T-cell (primary cell): ENCODE results near the gene GRIP2. TPM values are rescaled to one million over a fixed set of nuclear protein-coding genes. Genes with fewer than 3 reads are reported as not detected.

Source experiments
- ATAC-seq, 4 experiments: fragments of 200-7000 bp in 3 of 4; fragments of 150-1000 bp in 1 of 4; cut with Tn5 transposase; replicated peaks in 1 of 4; 1 replicate in 3 of 4; 2 replicates in 1 of 4; pipeline ENCODE4 v1.10.0; 2021; ENCODE audit warnings: moderate library complexity in 3 of 4, mild to moderate bottlenecking in 2 of 4, moderate number of reproducible peaks in 1 of 4
- CTCF ChIA-PET, 2 donors: fragments of 300-600 bp; sonication (Branson Sonifier 250); formaldehyde crosslinking; loops; one replicate each; lab custom pipeline; 2022; ENCODE audit warnings: antibody characterized with exemption in 2 of 2; lab: Charles Lee
- POLR2A ChIA-PET, 2 donors: fragments of 300-600 bp; sonication (Branson Sonifier 250); formaldehyde crosslinking; loops; one replicate each; lab custom pipeline; 2022; ENCODE audit warnings: antibody characterized with exemption in 2 of 2; lab: Charles Lee
- DNase-seq, 35 experiments: peaks; one replicate each; pipeline versions ENCODE4 v3.0.0 to v3.0.0-alpha.2; 2013 to 2023
- H3K27ac ChIP-seq: one replicate; pipeline ENCODE4 v1.5.1; 2013; ENCODE audit warnings: low read length
- H3K27me3 ChIP-seq, 2 experiments: replicated peaks in 1 of 2; 1 replicate in 1 of 2; 2 replicates in 1 of 2; pipeline versions ENCODE4 v1.6.1 to v1.7.0; 2013; ENCODE audit warnings: low read length in 1 of 2, mixed read lengths in 1 of 2; ENCODE audit not compliant: control insufficient read depth in 2 of 2, insufficient read depth in 2 of 2; ENCODE audit errors: extremely low read depth in 1 of 2
- H3K36me3 ChIP-seq, 2 donors: 1 replicate in 1 of 2; 2 replicates in 1 of 2; pipeline versions ENCODE4 v1.6.1 to v1.7.0; 2013; ENCODE audit warnings: low read length in 1 of 2; ENCODE audit not compliant: control insufficient read depth in 2 of 2, insufficient read depth in 1 of 2; ENCODE audit errors: extremely low read depth in 1 of 2
- H3K4me1 ChIP-seq, 2 experiments: 1 replicate in 1 of 2; 2 replicates in 1 of 2; pipeline versions ENCODE4 v1.6.1 to v1.7.0; 2013; ENCODE audit warnings: low read length in 2 of 2, mixed read lengths in 1 of 2; ENCODE audit not compliant: insufficient read depth in 2 of 2, control insufficient read depth in 1 of 2; ENCODE audit errors: extremely low read depth in 1 of 2
- H3K4me3 ChIP-seq, 2 donors: 1 replicate in 1 of 2; 2 replicates in 1 of 2; pipeline versions ENCODE4 v1.5.1 to v1.7.0; 2013; ENCODE audit warnings: mild to moderate bottlenecking in 2 of 2, low read length in 1 of 2, moderate library complexity in 1 of 2; ENCODE audit not compliant: control insufficient read depth in 1 of 2; ENCODE audit errors: extremely low read depth in 1 of 2
- H3K9me3 ChIP-seq: 2 replicates; pipeline ENCODE4 v1.7.0; 2013
- H3K27ac Mint-ChIP-seq, 2 donors: one replicate each; pipeline ENCODE4 v1.8.0; 2020 to 2021; ENCODE audit warnings: mild to moderate bottlenecking in 2 of 2, mixed read lengths in 2 of 2
- H3K27me3 Mint-ChIP-seq, 2 donors: one replicate each; pipeline ENCODE4 v1.8.0; 2021 to 2022; ENCODE audit warnings: mixed read lengths in 2 of 2
- H3K36me3 Mint-ChIP-seq: one replicate; pipeline ENCODE4 v1.8.0; 2021; ENCODE audit warnings: mixed read lengths
- H3K4me1 Mint-ChIP-seq, 3 donors: one replicate each; pipeline ENCODE4 v1.8.0; 2020 to 2022; ENCODE audit warnings: mixed read lengths in 3 of 3, mild to moderate bottlenecking in 1 of 3
- H3K4me3 Mint-ChIP-seq, 3 donors: one replicate each; pipeline ENCODE4 v1.8.0; 2020 to 2022; ENCODE audit warnings: mild to moderate bottlenecking in 3 of 3, mixed read lengths in 3 of 3, moderate library complexity in 3 of 3
- H3K9me3 Mint-ChIP-seq, 3 donors: one replicate each; pipeline ENCODE4 v1.8.0; 2020 to 2022; ENCODE audit warnings: mixed read lengths in 3 of 3
- WGBS: methylation state at CpG from one replicate; pipeline ENCODE4 v1.1.5; 2013; ENCODE audit warnings: missing lambda C conversion rate; ENCODE audit not compliant: insufficient coverage; 5-methylcytosine and 5-hydroxymethylcytosine counted together
- total RNA-seq, 35 experiments: library from RNA in 6 of 35; stranded (reverse) in 6 of 35; fragments of 120-200 nt in 1 of 35; gene quantifications; one replicate each; pipeline versions ENCODE4 v1.2.1 to v1.2.4 and lab custom pipeline; 2013 to 2026

The GRIP2 gene
- total RNA-seq, 5 donors from 2014 or later (not counting 1 experiment from before 2014, with no cell fraction given), result 0.20 TPM; not detected in 4

DNA sequence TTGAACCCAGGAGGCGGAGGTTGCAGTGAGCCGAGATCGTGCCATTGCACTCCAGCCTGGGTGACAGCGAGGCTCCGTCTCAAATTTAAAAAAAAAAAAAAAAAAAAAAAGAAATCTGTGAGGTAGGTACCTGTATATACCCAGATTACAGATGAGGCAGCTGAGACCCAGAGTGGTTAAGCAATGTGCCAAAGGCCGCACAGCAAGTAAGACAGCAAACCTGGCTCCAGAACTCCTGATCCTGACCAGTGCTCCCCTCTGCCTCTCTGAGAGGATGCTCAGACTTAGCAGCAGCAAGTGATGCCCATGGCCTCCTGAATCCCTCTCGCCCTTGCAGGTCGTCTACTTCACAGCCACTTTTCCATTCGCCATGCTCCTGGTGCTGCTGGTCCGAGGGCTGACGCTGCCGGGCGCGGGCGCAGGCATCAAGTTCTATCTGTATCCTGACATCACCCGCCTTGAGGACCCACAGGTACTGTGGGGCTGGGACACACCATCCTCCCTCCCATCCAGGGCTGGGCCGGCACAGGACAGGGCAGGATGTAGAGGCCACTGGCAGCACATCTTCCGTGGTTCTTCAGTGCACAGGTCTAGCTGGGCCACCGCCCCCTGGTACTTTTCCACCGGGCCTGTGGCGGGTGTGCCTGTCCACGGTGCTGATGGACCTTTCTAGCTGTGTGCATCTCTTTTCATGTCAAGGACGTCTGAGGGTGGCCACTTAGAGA, 73.8 kb downstream of the GRIP2 start:
- no peak overlapping the region for H3K4me3 ChIP-seq
- Mint-ChIP-seq H3K36me3 (peaks cover 29% of the 10 kb centered on the region), H3K9me3 (no peaks in the 10 kb centered on the region), H3K4me3 (no peak overlapping the region), H3K27ac (no peak overlapping the region), H3K27me3 (no peaks in the 10 kb centered on the region), H3K4me1 (no peaks in the 10 kb centered on the region)
- H3K36me3 ChIP-seq, result peaks cover 25 to 75% of the 10 kb centered on the region in 2 donors
- DNase-seq (no peak), ATAC-seq (no peak)
- 93% methylated on average over 16 of the region's 23 CpGs for WGBS
- H3K27me3 ChIP-seq, result no peaks in the 10 kb centered on the region
- ChIA-PET POLR2A (no interaction called here), CTCF (interaction anchor here (0.7 to 3.6 kb wide), 11 partner anchors 10 to 1662 kb away, joined by 3 to 14 read pairs (median 7); no protein-coding TSS in a partner anchor)
- no peak overlapping the region for H3K27ac ChIP-seq
- no peaks in the 10 kb centered on the region for H3K9me3 ChIP-seq
- H3K4me1 ChIP-seq, result no peaks in the 10 kb centered on the region

- ChIA-PET POLR2A (no interaction called here), CTCF (interaction anchor here (0.7 to 3.6 kb wide), 5 partner anchors 173 to 1661 kb away, joined by 3 to 14 read pairs (median 9); no protein-coding TSS in a partner anchor)
- H3K9me3 Mint-ChIP-seq, result no peaks in the 10 kb centered on the region
- Histone ChIP-seq H3K36me3 (peaks cover 25 to 77% of the 10 kb centered on the region in 2 donors), H3K9me3 (no peaks in the 10 kb centered on the region), H3K4me1 (no peaks in the 10 kb centered on the region), H3K27me3 (no peaks in the 10 kb centered on the region), H3K4me3 (no peak overlapping the region), H3K27ac (no peak overlapping the region)
- DNase-seq, result no peak
- H3K4me3 Mint-ChIP-seq, result no peak overlapping the region
- no peaks in the 10 kb centered on the region for H3K4me1 Mint-ChIP-seq
- H3K27me3 Mint-ChIP-seq, result no peaks in the 10 kb centered on the region
- WGBS, result no CpG with 5 or more reads among the region's 3 CpGs
- no peak for ATAC-seq
- peaks cover 31% of the 10 kb centered on the region for H3K36me3 Mint-ChIP-seq
- H3K27ac Mint-ChIP-seq, result no peak overlapping the region
These were observed 74.7 kb downstream of the GRIP2 start for GRCh38 chr3:14465425-14465824.

GRCh38 chr3:14464521-14464920, 75.6 kb downstream of the GRIP2 start:
- no peak overlapping the region for H3K27ac ChIP-seq
- ATAC-seq (no peak), DNase-seq (no peak)
- Mint-ChIP-seq H3K27ac (no peak overlapping the region), H3K9me3 (no peaks in the 10 kb centered on the region), H3K27me3 (no peaks in the 10 kb centered on the region), H3K4me1 (peaks cover 0 to 4% (median 0%) of the 10 kb centered on the region in 3 donors), H3K4me3 (no peak overlapping the region), H3K36me3 (peaks cover 36% of the 10 kb centered on the region)
- H3K4me1 ChIP-seq, result no peaks in the 10 kb centered on the region
- no peaks in the 10 kb centered on the region for H3K9me3 ChIP-seq
- 100% methylated on average over 3 of the region's 4 CpGs for WGBS
- POLR2A ChIA-PET, result no interaction called here
- CTCF ChIA-PET, result no interaction called here
- H3K36me3 ChIP-seq, result peaks cover 25 to 82% of the 10 kb centered on the region in 2 donors
- no peaks in the 10 kb centered on the region for H3K27me3 ChIP-seq
- H3K4me3 ChIP-seq, result no peak overlapping the region

GRCh38 chr3:14464141-14464465, 76.0 kb downstream of the GRIP2 start:
- H3K4me1 Mint-ChIP-seq, result peaks cover 0 to 4% (median 0%) of the 10 kb centered on the region in 3 donors
- no peaks in the 10 kb centered on the region for H3K27me3 ChIP-seq
- ATAC-seq (no peak), DNase-seq (no peak)
- no peak overlapping the region for H3K27ac Mint-ChIP-seq
- H3K4me1 ChIP-seq, result no peaks in the 10 kb centered on the region
- H3K9me3 Mint-ChIP-seq, result no peaks in the 10 kb centered on the region
- no peak overlapping the region for H3K4me3 ChIP-seq
- H3K4me3 Mint-ChIP-seq, result no peak overlapping the region
- H3K36me3 Mint-ChIP-seq, result peaks cover 36% of the 10 kb centered on the region
- POLR2A ChIA-PET, result no interaction called here
- peaks cover 25 to 81% of the 10 kb centered on the region in 2 donors for H3K36me3 ChIP-seq
- CTCF ChIA-PET, result no interaction called here
- WGBS, result 75% methylated on average over 3 of the region's 5 CpGs
- H3K9me3 ChIP-seq, result no peaks in the 10 kb centered on the region
- H3K27ac ChIP-seq, result no peak overlapping the region
- H3K27me3 Mint-ChIP-seq, result no peaks in the 10 kb centered on the region

DNA sequence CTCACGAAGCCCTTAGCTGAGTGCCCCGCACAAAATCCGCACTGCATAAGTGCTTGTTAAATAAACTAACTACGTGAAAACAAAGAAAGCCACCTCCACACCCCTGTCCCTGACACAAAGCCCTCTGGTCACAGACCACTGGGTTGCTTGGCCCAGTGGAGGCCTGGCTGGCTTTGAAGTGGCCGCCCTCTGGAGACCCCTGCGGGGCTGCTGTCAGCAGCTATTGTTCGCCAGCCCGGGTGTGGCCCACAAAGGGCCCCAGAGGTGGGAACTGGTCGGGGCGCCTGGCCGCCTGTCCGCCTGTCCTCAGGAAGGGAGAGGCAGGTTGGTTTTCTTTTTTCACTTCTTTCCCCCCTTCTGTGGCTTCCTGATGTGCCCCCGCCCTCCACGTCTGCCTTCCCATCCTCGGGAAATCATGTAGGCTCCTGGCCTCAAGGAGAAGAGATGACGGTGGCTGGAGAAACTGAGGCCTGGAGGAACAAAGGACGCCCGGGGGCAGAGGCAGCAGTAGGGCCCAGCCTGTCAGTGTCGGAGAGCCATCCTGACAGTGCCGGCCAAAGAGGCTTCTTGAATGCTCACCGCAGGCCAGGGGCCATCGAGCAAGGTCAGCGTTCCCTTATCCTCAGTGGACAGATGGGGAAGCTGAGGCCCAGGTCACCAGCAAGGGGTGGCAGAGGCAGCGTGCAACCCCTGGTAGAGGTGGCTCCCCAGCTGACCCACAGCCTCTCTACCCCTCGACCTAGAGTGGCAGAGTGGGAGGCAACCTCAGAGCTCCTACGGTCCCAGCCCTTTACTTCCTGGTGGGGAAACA, 76.6 kb downstream of the GRIP2 start:
- H3K4me3 ChIP-seq, result no peak overlapping the region
- Mint-ChIP-seq H3K27me3 (no peaks in the 10 kb centered on the region), H3K9me3 (no peaks in the 10 kb centered on the region), H3K4me1 (peaks cover 0 to 4% (median 0%) of the 10 kb centered on the region in 3 donors), H3K36me3 (peaks cover 37% of the 10 kb centered on the region), H3K4me3 (no peak overlapping the region), H3K27ac (no peak overlapping the region)
- H3K27ac ChIP-seq, result no peak overlapping the region
- peaks cover 25 to 79% of the 10 kb centered on the region in 2 donors for H3K36me3 ChIP-seq
- no peaks in the 10 kb centered on the region for H3K9me3 ChIP-seq
- H3K27me3 ChIP-seq, result no peaks in the 10 kb centered on the region
- DNase-seq, result no peak
- 95% methylated on average over 12 of the region's 26 CpGs for WGBS
- ChIA-PET POLR2A (interaction anchor here in 1 of 2 donors (0.9 kb wide), 1 partner anchor 319 kb away, joined by 3 read pairs; no protein-coding TSS in a partner anchor), CTCF (interaction anchor here (1.4 to 2.8 kb wide), 3 partner anchors 61 to 567 kb away, joined by 4 to 10 read pairs (median 9); partner anchors contain the start of gene SLC6A6 (in 1 of the 2))
- H3K4me1 ChIP-seq, result no peaks in the 10 kb centered on the region
- ATAC-seq, result no peak

DNA sequence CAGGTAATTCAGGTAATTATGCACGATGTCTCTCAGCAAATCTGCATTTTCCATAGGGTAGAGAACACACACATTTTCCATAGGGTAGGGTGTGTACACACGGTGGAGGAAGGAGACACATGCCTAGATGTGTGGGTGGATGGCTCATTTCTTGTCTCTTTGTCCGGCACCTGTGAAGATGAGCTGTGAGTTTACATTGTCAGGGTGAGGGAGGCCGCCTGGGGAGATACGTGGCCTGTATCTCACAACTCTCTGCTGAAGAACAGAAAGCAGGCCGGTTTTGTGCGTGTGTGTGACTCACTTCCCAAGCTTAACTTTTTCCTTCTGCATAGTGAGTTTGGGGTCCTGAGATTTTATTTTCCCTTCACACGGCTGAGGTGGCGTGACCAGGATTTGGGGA, 77.4 kb downstream of the GRIP2 start:
- 65% methylated on average over 6 of the region's 9 CpGs for WGBS
- Mint-ChIP-seq H3K27ac (no peak overlapping the region), H3K4me1 (peaks cover 0 to 4% (median 0%) of the 10 kb centered on the region in 3 donors), H3K36me3 (peaks cover 33% of the 10 kb centered on the region), H3K27me3 (no peaks in the 10 kb centered on the region), H3K4me3 (no peak overlapping the region), H3K9me3 (no peaks in the 10 kb centered on the region)
- peaks cover 25 to 79% of the 10 kb centered on the region in 2 donors for H3K36me3 ChIP-seq
- ATAC-seq, result no peak
- H3K9me3 ChIP-seq, result no peaks in the 10 kb centered on the region
- CTCF ChIA-PET, result interaction anchor here (0.6 to 2.8 kb wide), 5 partner anchors 22 to 566 kb away, joined by 3 to 10 read pairs (median 4); partner anchors contain the start of gene SLC6A6 (in 1 of the 2)
- H3K4me1 ChIP-seq, result no peaks in the 10 kb centered on the region
- no peak overlapping the region for H3K4me3 ChIP-seq
- POLR2A ChIA-PET, result interaction anchor here in 1 of 2 donors (0.9 kb wide), 1 partner anchor 318 kb away, joined by 3 read pairs; no protein-coding TSS in a partner anchor
- DNase-seq, result no peak
- H3K27ac ChIP-seq, result no peak overlapping the region
- H3K27me3 ChIP-seq, result no peaks in the 10 kb centered on the region
